ENCODE data around the gene USP9Y.

- TF ChIP-seq CTCF (IDR thresholded peaks at IDR 0.05; ENCODE audit: insufficient read depth, low read length, poor library complexity, severe bottlenecking) (no peak), EZH2phosphoT487 (conservative IDR thresholded peaks at IDR 0.05; ENCODE audit: low read length) (no peak)
Observed at GRCh38 chrY:12701181-12701695, at the start of gene USP9Y.

Data from SU-DHL-6 (cell line).